ENCODE measurements around the gene SMARCB1.

The SMARCB1 gene

DNA sequence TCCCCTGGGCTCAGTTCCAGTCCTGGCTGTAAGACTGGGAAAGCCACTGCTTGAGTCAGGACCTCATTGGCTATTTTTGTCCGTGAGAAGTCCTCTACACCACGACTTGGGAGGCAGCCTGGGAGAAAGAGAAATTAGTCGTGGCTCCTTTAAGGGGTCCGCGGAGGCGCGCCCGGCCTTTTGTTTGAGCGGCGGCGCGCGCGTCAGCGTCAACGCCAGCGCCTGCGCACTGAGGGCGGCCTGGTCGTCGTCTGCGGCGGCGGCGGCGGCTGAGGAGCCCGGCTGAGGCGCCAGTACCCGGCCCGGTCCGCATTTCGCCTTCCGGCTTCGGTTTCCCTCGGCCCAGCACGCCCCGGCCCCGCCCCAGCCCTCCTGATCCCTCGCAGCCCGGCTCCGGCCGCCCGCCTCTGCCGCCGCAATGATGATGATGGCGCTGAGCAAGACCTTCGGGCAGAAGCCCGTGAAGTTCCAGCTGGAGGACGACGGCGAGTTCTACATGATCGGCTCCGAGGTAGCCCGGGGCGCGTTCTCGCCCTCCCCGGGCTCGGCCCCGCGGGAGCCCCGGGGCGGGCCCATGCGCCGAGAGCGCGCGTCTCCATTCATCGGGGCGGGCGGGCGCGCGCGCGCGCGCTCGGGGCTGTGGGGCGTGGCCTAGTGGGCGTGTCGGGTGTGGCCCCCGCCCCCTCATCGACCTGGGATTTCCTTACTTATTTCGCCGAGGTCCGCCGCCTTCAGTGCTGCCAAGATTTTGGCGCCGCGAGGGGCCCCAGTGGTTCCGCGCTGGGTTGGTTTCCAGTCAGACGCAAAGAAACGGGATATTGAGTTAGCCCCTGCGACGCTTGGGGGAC, at the start of gene SMARCB1:
SMARCB1 (plus strand) TSS at position 215 of the 848 bp plus-strand sequence; CDS start at position 419, 204 bp downstream.
- peak; percentile 51 for DNase-seq

DNA sequence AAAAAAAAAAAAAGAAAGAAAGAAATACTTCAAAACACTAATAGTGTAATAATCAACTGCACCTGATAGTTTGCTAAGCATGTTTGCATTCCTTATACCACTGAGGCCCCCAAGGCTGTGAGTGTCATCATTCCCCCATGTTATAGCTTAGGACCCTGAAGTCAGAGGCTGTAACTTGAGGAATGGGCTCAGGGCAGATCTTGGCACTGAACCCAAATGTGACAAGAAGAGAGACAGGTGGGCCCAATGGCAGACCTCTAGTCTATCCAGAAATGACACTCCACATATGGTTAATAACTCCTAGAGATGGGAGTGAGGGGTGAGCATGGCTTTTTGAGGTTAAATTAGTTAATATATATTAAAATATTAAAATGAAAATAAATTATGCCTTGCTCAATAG, 49.1 kb upstream of the SMARCB1 start:
- no peak for DNase-seq

DNA sequence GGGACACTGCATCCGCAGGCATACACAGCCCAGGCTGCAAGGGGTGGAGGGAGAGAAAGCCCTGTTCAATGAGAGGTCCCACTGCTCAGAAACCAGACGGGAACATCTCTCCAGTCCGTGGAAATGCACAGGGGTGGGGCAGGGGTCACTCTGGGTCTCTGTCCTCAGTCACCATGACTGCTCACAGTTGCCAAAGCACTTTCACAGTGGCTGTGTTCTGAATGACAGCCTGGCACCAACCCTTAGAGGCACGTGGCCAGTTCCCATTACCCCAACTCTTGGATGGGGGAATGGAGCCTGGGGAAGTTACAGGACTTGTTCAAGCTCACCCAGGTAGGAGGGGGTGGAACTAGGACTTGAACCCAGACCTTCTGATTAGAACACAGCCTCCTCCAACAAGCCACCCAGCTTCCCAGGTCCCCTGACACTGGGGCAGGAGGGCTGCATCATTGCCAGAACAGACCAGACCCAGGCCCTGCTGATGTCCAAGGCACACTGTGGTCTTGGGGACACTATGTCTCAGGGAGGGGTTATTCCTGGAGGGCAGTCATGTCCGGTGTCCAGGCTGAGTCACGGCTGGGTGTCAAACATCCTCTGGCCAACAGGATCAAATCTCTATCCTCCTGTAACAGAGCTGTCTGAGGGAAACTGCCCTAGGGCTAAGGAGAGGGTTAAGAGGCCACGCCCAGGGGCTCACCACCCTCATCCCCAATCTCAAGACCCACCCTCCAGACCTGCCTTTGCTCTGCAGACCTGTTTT, 44.1 kb upstream of the SMARCB1 start:
- DNase-seq, result no peak

DNA sequence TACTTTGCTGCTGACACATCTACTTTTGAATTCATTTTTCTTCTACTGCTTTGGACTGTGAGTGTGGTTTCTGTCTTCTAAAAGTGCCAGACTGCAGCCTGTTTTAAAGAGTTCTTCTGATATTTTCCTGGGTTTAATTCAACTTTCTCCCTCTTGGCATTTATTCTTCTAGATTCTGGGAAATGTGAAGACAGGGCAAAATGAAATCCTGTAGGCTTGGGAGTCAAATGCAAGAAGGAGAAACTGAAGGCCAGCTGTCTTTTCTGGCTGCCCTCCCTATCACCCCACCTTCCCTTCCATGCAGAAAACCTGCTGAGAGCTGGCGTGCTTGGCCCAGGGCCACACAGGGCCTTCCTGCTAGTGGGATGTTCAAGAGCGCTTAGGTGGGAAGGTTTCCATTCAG, 43.5 kb upstream of the SMARCB1 start:
- no peak for DNase-seq

DNA sequence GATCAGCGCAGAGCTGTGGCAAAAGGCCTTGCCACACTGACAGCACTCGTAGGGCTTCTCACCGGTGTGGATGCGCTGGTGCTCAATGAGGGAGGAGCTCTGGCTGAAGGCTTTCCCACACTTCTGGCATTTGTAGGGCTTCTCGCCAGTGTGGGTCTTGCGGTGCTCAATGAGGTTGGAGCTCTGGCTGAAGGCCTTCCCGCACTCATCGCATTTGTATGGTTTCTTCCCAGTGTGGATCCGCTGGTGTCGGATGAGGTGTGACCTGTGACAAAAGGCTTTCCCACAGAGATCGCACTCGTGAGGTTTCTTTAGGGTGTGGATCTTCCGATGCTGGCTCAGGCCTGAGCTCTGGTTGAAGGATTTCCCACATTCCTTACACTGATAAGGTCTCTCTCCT, 42.8 kb upstream of the SMARCB1 start:
- DNase-seq, result no peak

DNA sequence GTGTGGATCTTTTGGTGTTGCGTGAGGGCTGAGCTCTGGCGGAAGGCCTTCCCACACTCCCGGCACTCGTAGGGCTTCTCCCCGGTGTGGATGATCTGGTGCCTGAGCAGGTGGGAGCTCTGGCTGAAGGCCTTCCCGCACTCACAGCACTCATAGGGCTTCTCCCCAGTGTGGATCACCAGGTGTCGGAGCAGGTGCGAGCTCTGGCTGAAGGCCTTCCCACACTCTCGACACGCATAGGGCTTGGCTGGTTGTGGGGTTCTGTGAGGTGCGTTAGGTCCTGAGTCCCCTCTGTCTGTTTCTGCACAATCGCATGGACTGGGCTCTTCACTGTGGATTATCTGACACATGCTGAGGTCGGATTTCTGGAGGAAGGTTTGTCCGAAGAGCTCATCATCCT, 42.3 kb upstream of the SMARCB1 start:
- no peak for DNase-seq

DNA sequence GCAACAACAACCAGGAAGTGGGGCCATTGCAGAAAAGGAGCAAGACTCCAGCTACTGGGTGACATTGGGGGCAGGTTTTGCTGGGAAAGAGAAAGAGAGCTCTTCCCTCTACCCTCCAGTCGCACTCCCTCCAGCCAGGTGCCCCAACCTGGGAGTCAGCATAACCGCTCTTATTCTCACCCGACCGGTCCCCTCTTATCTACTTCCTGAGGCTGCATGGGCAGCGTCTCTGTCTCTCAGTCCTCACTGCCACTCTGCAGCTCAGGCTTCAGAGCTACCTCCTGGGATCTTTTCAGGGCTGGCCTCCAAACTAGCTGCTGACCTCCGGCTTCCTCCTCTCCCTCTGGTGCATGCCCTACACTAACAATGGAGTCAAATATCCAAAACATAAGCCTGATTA, 41.0 kb upstream of the SMARCB1 start:
- no peak for DNase-seq

DNA sequence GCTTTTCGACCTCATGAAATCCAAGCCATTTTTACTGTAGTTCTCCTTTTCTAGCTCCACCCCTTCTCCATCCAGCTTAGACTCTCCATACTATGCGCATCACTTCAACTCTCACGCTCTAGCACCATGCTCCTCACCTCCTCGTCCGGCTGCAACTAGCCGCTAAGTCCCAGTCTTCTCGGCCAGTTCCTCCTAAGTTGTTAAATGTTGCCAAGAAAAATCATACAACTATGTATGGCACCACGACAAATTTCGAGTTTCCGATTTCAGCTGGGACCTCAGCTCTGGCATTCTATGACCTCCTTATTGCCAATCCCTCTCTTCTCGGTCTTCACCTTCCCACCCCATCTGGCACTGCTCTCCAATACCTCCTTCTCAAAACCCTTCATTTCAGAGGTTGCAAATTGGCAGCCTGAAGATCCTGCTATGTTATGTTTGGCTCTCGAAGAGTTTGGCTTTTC, 36.9 kb upstream of the SMARCB1 start:
- no peak for DNase-seq

DNA sequence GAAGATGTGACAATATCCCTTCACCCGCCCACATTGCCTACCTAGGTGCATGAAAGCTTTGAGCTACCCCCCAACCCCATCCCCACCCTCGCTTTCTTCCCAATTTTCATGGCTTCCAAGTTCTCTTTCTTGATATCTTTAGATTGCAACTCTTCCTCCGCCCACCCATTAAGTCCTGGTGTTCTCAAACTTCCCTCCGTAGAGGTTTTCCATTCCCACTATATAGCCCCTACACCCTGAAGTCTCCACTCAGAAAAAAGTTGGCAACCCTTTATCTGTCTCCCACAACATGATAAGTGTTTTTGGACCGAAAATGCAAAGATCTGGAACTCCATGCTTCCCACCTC, 36.4 kb upstream of the SMARCB1 start:
- DNase-seq, result no peak

DNA sequence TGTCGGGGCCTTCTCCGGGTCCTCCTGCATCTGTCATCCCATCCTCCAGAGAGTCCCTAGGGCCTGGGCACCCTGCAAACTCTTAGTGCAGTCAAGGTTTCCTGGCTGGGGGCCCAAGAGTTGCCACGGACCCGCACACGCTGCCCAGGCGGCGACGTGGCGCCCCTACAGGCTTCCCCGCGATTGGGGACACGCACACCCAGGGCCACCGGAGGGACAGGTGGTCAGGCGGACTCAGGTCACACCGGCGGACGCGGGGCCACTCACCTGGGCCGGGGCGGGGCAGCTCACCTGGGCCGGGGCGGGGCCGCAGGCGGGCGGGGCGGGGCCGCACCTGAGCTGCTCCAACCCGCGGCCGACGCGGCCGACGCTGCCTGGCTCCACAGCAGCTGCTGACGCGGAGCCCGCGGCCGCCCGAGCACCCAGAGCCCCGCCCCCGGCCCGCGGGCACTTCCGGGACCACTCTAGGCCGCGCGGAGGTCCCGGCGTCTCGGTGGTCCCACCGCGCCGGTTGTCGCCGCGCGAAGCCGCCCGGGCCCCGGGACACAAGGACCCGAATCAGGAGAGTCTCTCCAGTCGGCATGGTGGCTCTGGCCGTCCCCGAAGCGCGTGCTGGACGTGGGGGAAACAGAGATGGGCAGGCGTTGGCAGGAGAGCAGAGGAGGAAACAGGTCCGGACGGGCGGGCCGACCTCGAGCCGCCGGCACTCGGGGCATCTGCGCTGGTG, 35.9 kb upstream of the SMARCB1 start, which contains the start of gene ZNF70:
ZNF70 (minus strand) TSS at position 399 of the 727 bp plus-strand sequence. CDS start 5,972 bp downstream, outside the sequence.
- peak; percentile 32 for DNase-seq

DNA sequence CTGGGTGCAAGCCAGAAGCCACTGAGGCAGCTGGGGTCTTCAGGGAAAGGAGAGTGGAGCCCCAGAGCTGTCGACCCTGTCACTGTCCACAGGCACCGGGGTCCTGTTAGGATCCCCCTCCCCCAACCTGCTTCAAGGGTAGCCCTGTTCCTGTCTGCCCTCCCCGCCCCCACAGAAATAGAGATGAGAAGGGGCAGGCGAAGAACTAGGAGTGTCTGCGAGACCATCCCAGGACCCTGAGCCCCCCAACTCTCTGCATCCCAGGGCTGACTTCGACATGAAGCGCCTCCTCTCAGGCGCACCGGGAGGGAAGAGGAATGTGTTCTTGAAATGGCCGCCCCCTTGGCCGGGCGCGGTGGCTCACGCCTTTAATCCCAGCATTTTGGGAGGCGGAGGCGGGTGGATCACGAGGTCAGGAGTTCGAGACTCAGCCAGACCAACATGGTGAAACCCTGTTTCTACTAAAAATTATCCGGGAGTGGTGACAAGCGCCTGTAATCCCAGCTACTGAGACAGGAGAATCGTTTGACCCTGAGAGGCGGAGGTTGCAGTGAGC, 35.2 kb upstream of the SMARCB1 start:
- no peak for DNase-seq

DNA sequence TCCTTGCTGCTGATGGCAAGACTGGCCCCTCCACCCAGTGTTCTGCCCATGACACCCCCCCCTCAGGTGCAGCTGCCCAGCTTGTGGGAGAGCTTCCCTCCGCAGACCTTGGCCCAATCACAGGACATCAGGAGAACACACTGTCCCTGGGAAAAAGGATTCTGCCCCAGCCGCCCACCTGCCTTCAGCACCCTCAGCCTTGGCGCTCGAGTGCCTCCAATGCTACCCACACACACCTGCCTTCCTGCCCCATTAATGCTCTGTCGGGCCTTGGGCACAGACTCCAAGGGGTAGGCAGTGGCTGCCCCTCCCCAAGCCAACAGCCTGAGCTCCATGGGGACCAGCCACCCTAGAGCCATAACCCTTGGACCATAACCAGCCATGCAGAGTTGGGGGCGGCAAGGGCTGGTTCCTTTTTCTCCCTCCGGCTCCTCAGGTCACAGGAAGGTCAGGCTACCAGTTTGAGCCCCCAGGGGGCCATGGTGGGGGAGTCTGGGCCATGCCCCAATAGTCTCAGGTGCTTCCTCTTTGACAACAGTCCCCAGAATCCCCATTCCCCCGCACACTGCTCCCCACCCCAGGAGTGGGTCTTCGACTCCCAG, 34.6 kb upstream of the SMARCB1 start:
- no peak for DNase-seq

DNA sequence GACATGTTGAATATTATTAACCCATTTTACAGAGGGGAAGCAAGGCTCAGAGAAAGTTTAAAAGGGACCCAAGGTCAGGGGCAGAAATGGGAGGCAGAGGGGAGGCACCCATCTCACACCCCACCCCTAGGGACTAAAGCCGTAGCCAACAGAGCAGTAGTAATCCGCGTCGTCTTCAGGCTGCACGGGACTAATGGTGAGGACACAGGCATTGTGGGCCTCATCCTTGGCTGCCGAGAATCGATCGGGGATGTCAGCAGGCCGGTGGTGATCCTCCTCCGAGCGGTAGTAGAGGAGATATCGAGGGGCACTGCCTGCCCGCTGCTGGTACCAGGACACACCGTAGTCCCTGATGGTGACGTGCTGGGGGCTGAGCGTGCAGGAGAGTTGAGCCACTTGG, 34.0 kb upstream of the SMARCB1 start:
- DNase-seq, result no peak

DNA sequence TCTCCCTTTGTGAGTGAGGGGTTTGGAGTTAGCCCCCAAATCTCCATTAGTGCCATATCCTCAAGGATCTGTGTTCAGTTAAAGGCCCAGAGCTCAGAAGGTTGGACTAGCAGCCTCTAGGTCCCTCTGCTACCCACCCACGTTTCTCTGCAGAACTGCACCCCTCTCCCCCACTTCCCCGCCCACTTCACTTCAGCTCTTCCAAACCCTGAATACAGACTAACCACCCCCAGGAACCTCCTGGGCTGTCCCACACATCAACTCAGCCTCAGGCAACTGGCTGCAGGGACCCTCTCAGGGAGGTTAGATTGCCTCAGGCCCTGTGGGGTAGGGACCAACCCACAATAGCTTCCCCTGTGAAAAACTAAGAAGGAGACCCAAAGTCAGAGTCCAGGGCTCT, 33.4 kb upstream of the SMARCB1 start:
- no peak for DNase-seq

DNA sequence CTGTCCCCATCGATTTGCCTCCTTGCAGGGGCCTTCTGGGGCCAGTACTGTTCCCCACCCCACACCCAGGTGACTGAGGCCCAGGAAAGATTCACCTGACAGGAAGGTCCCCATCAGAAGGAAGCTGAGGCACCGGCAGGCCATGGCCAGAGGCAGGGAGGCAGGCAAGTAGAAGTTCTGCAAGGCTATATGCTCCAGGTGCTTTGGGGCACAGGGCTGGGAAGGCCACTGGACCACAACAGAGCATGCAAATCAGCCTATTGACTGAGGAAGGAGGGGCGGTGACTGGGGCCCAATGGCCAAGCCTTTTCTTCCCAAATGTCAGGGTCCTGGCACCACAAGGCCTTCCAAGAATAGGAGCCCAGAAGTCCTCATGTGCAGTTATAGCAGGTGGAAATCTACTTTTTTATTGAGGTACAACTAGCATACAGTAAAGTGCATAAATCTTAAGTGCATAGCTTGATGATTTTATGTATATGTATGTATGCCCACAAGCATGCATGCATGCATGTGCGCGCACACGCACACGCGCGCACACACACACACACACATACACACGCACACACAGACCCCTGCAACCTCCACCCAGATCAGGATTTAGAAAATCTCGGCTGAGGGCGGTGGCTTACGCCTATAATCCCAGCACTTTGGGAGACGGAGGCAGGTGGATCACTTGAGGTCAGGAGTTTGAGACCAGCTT, 32.4 kb upstream of the SMARCB1 start, which contains the start of gene VPREB3:
VPREB3 (minus strand) TSS at position 206 of the 700 bp plus-strand sequence; CDS start at position 144, 62 bp downstream.
- DNase-seq, result no peak

DNA sequence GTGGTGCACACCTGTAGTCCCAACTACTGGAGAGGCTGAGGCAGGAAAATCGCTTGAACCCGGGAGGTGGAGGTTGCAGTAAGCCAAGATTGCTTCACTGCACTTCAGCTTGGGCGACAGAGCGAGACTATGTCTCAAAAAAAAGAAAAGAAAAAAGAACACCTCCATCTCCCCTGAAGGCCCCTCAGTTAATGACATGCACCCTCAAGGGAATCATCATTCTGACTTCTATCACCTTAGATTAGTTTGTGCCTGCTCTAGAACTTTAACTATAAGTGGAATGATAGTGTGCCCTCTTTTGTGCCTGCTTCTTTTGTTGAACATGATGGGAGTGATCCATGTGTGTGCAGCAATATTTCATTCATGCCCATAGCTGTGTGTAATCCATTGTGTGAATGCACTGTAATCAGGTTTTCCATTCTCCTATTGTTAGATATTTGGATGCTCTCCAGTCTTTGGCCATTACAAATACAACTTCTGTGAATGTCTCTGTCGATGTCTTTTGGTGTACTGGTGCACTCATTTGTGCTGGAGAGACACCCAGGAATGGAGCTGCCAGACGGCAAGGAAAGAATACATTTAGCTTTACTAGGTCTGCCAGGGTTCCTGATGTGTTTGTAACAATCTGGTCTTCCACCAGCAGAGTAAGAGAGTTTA, 31.7 kb upstream of the SMARCB1 start:
- DNase-seq, result no peak

DNA sequence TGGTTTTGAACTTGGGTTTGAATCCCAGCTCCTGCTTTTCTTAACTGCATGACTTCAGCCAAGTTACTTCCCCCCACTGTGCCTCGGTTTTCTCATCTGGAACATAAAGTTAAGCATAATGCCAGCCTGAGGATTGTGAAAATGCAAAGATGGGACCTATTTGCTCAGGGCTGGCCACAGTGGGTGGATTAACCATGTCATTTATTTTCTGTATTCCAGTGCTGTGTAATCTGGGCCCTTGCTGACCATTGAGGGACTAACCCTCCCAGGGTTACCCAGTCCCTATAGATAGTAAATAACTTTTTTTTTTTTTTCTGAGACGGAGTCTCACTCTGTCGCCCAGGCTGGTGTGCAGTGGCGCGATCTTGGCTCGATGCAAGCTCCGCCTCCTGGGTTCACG, 31.1 kb upstream of the SMARCB1 start:
- DNase-seq, result no peak

DNA sequence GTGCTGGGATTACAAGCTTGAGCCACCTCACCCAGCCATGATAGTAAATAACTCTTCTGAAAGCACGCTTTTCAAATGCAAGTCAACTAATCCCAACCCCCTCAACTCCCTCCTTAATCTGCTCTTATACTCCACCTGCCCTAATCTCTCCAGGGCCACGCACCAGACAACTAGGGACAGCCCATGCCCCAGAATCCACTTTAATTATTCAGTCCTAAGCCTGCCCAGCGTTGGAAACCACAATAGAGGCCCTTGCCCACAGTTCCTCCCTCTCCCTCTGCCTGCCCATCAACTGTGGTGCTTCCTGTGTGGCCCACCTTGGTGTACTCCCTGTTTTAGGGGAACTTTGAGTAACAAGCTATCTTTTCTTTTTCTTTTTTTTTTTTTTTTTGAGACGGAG, 29.9 kb upstream of the SMARCB1 start:
- no peak for DNase-seq

DNA sequence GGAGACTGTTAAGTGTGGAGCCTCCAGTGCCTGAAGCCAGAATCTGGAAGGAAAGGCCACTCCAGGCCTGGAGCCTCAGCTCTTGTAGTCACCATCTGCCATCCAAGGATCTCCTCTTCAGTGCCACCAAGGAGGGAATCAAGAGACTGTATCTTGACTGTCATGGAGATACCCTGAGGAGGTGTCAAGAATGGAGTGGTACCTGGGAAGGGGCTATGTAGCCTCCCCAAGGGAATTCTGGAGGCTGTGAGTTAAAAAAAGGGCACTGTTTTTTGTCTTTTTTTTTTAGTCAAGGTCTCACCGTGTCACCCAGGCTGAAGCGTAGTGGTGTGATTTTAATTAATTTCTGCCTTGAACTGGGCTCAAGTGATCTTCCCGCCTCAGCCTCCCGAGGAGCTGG, 27.2 kb upstream of the SMARCB1 start:
- no peak for DNase-seq

DNA sequence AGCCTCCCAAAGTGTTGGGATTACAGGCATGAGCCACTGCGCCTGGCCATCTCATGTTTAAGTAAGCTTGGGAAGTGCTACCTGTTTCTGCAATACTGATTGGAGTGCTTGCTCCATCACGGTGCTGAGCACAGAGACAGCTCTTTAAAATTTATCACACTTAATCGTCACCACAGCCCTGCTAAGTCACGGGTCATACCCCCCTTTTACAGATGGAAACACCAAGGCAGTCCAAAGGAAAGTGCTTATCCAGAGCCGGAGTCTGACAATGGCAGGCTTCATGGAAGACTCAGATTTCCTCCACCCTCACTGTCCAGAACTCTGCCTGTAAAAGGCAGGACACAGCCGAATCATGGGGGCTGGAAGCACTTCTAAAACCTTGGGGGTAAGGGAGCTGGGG, 26.7 kb upstream of the SMARCB1 start:
- no peak for DNase-seq

DNA sequence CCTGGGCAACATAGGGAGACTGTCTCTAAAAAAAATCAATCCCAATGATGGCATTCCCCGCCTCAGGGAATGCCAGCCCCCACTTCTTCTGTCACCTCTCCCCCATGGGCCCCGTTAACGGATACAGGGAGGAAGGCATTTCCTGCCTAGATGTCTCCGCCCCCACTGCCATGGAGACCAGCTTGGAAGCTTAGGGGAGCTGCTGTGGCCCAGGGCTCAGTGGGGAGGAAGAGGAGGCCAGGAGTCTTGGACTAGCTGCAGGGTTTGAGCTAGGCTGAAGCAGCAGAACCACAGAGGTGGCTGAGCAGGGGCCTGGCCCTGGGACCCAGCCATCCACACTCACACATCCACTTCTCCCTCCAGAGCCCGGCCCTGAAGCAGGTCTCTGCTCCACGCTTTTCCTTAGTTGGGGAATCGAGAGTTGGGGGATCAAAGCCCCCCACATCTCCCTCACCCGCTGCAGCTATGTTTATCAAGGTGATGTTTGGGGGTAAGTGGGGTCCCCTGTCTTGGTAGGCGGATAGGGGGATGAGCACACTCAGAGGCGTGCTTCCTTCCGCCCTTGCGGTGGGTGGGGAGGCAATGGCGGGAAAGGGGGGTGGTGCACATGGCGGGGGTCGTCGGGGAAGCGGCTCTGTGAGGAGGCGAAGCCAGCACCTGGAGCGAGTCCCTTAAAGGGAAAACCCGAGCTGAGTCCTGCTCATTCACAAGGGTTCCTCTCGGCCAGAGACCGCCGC, 23.8 kb upstream of the SMARCB1 start, which contains the start of gene C22orf15:
C22orf15 (plus strand) TSS at position 149 of the 737 bp plus-strand sequence; CDS start at position 466, 317 bp downstream.
- no peak for DNase-seq

All from NCI-H526 treated with DMSO at 0.1 percent for 48 hours (cell line).